Measurements from ENCODE around the gene CMTM6. TPM values are rescaled to one million over a fixed set of nuclear protein-coding genes. Genes with fewer than 3 reads are reported as not detected.

The CMTM6 gene
- total RNA-seq, 3 donors from 2014 or later, result 44.3 to 60.9 (median 47.9) TPM

- DNase-seq, result peak; percentile 57
- Mint-ChIP-seq H3K4me3 (no peak overlapping the region), H3K9me3 (no peaks in the 10 kb centered on the region), H3K36me3 (ENCODE audit: insufficient read depth) (no peaks in the 10 kb centered on the region), H3K4me1 (ENCODE audit: low read depth) (no peaks in the 10 kb centered on the region), H3K27me3 (ENCODE audit: low read depth) (no peaks in the 10 kb centered on the region)
- peak; percentile 72 to 86 for ATAC-seq
Observed at GRCh38 chr3:32510075-32510724, 7.5 kb upstream of the CMTM6 start.

DNA sequence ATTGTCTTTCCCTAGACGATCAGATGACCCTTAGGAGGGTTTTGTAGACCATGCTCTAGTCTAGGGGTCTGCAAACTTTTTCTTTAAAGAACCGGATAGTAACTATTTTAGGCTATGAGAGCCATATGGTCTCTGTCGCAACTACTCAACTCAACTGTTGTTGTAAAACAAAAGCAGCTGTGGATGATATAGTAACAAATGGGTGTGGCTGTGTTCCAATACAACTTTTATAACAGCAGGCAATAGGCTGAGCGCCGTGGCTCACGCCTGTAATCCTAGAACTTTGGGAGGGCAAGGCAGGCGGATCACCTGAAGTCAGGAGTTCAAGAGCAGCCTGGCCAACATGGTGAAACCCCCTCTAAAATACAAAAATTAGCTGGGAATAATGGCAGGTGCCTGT lies 6.1 kb upstream of the CMTM6 start:
- no peaks in the 10 kb centered on the region for H3K27me3 Mint-ChIP-seq (ENCODE audit: low read depth)
- H3K9me3 Mint-ChIP-seq, result no peaks in the 10 kb centered on the region
- no peak for ATAC-seq
- H3K4me3 Mint-ChIP-seq, result no peak overlapping the region
- no peaks in the 10 kb centered on the region for H3K4me1 Mint-ChIP-seq (ENCODE audit: low read depth)
- no peaks in the 10 kb centered on the region for H3K36me3 Mint-ChIP-seq (ENCODE audit: insufficient read depth)
- DNase-seq, result no peak

DNA sequence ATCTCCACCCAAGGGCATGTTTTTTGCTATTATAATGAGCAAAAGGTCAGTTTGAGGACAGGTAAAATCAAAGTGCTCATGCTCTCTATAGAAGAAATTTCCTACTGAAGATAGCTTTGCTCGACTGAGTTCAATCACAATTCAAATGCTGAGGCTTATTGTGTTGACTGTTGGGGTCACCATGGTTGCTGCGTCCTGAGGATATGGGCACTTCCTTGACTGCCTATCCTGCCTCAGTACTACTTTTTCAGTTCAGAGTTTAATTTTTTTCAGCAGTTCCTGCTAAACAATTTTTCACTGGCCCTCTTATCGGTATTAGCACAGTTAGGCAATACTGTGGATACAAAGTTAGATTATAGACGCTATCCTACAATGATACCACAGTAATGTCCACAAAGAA lies 3.8 kb upstream of the CMTM6 start:
- Mint-ChIP-seq H3K9me3 (no peaks in the 10 kb centered on the region), H3K4me3 (no peak overlapping the region)
- DNase-seq, result no peak

GRCh38 chr3:32502946-32503286 lies 264 bp upstream of the CMTM6 start:
- Mint-ChIP-seq H3K27me3 (ENCODE audit: low read depth) (no peaks in the 10 kb centered on the region), H3K36me3 (ENCODE audit: insufficient read depth) (peaks cover 2% of the 10 kb centered on the region), H3K4me3 (peak overlapping the region; percentile 99), H3K9me3 (no peaks in the 10 kb centered on the region), H3K4me1 (ENCODE audit: low read depth) (peaks cover 42% of the 10 kb centered on the region)
- peak; percentile 2 to 5 for ATAC-seq
- DNase-seq, result no peak

More for the DNA sequence above, 3.8 kb upstream of the CMTM6 start:
- H3K4me1 Mint-ChIP-seq (ENCODE audit: low read depth), result peaks cover 13% of the 10 kb centered on the region
- ATAC-seq, result no peak
- H3K36me3 Mint-ChIP-seq (ENCODE audit: insufficient read depth), result no peaks in the 10 kb centered on the region
- H3K27me3 Mint-ChIP-seq (ENCODE audit: low read depth), result no peaks in the 10 kb centered on the region

- H3K9me3 Mint-ChIP-seq, result no peaks in the 10 kb centered on the region
- H3K4me1 Mint-ChIP-seq (ENCODE audit: low read depth), result peaks cover 44% of the 10 kb centered on the region
- ATAC-seq (no peak), DNase-seq (no peak)
- H3K4me3 Mint-ChIP-seq, result peak overlapping the region; percentile 99
- H3K36me3 Mint-ChIP-seq (ENCODE audit: insufficient read depth), result peaks cover 3% of the 10 kb centered on the region
- no peaks in the 10 kb centered on the region for H3K27me3 Mint-ChIP-seq (ENCODE audit: low read depth)
Observed at GRCh38 chr3:32501783-32502117, 902 bp downstream of the CMTM6 start.

DNA sequence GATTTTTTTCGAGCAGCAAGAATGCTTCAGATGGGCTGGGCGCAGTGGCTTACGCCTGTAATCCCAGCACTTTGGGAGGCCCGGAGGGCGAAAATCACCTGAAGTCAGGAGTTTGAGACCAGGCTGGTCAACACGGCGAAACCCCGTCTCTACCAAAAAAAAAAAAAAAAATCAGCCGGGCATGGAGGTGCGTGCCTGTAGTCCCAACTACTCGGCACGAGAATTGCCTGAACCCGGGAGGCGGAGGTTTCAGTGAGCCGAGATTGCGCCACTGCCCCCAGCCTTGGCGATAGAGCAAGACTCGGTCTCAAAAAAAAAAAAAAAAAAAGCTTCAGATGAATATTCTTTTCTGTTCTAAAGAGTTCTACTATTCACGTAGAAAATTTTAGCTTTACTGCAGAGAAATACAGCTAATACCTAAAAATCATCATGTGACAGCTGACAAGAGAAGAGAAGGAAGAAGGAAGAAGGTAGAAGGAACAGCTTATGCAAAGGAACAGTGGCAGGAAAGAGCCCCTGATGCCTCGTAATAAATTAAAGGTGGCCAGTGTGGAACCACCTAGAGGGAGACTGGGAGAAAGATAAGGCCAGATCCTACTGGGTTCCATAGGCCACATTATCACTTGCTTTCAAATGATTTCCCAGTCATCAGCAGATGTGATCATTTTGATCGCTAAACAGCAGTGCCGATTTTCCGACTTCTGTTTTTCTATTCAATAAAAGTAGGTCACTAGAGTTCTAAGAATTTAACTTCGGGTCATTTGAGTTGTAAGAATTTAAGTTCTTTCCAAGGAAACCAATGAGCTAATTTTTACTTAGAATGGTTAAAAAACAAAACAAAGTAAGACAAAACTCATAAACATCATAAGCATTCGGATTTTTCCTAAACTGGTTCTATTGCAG lies 1.5 kb downstream of the CMTM6 start:
- peaks cover 50% of the 10 kb centered on the region for H3K4me1 Mint-ChIP-seq (ENCODE audit: low read depth)
- no peak for DNase-seq
- H3K9me3 Mint-ChIP-seq, result no peaks in the 10 kb centered on the region
- H3K4me3 Mint-ChIP-seq, result peak overlapping the region; percentile 99
- H3K36me3 Mint-ChIP-seq (ENCODE audit: insufficient read depth), result peaks cover 9% of the 10 kb centered on the region
- no peaks in the 10 kb centered on the region for H3K27me3 Mint-ChIP-seq (ENCODE audit: low read depth)
- no peak for ATAC-seq

DNA sequence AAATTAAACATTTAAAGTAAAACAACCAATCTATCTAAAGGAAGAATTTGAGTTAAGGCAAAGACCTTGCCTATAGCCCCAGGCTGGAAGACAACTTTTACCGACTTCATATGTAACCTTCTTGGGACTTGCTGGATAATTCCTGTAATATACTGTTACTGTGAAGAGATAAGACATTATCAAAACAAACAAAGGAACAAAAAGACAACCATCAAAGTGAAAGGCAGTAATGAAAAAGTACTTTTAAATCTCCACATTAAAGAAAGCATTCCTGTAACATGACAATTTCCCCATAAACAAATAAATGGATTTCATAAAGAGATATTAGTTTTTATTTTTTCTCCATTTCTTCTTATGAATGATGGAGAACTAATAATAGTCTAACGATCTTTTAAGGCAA lies 2.4 kb downstream of the CMTM6 start:
- H3K4me1 Mint-ChIP-seq (ENCODE audit: low read depth), result peaks cover 56% of the 10 kb centered on the region
- H3K27me3 Mint-ChIP-seq (ENCODE audit: low read depth), result no peaks in the 10 kb centered on the region
- H3K9me3 Mint-ChIP-seq, result no peaks in the 10 kb centered on the region
- H3K36me3 Mint-ChIP-seq (ENCODE audit: insufficient read depth), result peaks cover 11% of the 10 kb centered on the region
- DNase-seq, result no peak
- ATAC-seq, result no peak
- peak overlapping the region; percentile 99 for H3K4me3 Mint-ChIP-seq

DNA sequence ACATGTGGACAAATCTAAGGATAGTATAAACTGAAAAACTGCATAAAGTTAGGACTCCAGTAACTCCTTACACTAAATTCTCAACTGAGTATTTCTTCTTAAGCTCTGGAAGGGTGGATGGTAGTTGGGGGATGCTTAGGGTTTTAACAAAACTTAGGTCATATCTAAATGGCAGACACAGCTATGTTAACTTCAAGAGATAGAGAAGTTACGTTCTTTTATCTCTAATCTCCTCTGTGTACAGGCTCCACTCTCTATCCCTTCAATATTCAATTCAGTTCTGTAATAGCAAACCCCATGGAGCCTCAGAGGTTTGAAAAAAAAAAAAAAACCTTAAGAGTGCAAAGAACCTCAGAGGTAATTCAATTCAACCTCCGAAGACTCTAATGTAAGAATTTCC lies 3.1 kb downstream of the CMTM6 start:
- DNase-seq, result no peak
- ATAC-seq, result no peak
- no peaks in the 10 kb centered on the region for H3K9me3 Mint-ChIP-seq
- no peak overlapping the region for H3K4me3 Mint-ChIP-seq
- peaks cover 11% of the 10 kb centered on the region for H3K36me3 Mint-ChIP-seq (ENCODE audit: insufficient read depth)
- peaks cover 60% of the 10 kb centered on the region for H3K4me1 Mint-ChIP-seq (ENCODE audit: low read depth)
- no peaks in the 10 kb centered on the region for H3K27me3 Mint-ChIP-seq (ENCODE audit: low read depth)

DNA sequence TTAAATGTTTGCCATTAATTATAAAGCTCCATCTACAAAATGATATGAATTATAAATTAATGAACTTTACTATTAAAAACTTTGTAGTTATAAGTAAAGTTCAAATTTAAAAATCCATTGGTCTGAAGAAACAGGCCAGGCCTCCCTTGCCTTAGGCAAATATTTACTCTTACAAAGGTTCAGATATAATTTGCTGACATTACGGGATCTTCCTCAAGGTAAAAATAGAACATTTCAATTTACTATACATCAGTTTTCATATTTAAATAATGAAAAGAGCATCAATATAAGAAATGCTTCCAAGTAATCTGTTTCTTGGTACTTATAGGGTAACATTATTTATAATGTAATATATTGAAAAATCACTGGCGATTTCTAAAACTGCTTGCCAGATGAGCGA lies 3.7 kb downstream of the CMTM6 start:
- ATAC-seq, result no peak
- Mint-ChIP-seq H3K36me3 (ENCODE audit: insufficient read depth) (peaks cover 11% of the 10 kb centered on the region), H3K4me1 (ENCODE audit: low read depth) (peaks cover 60% of the 10 kb centered on the region), H3K27me3 (ENCODE audit: low read depth) (no peaks in the 10 kb centered on the region), H3K9me3 (no peaks in the 10 kb centered on the region), H3K4me3 (no peak overlapping the region)
- DNase-seq, result no peak

GRCh38 chr3:32498252-32498651 lies 4.4 kb downstream of the CMTM6 start:
- no peaks in the 10 kb centered on the region for H3K9me3 Mint-ChIP-seq
- H3K4me3 Mint-ChIP-seq, result no peak overlapping the region
- DNase-seq, result no peak
- H3K27me3 Mint-ChIP-seq (ENCODE audit: low read depth), result no peaks in the 10 kb centered on the region
- peaks cover 59% of the 10 kb centered on the region for H3K4me1 Mint-ChIP-seq (ENCODE audit: low read depth)
- H3K36me3 Mint-ChIP-seq (ENCODE audit: insufficient read depth), result peaks cover 11% of the 10 kb centered on the region
- no peak for ATAC-seq

DNA sequence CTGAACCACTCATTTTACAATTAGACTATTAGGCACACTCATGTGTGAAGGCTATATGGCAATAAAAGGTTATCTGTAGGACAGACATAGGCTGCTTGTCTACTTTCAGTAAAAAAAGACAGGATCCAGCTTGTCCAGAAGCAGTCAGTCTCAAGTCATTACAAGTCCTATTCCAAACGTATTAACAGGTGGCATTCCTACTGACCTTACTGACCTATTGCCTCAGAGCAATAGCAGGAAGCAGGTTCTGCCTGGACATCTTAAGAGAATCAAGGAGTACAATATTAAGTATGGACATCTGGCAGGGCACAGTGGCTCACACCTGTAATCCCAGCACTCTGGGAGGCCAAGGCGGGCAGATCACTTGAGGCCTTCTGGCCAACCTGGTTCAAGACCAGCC lies 7.0 kb downstream of the CMTM6 start:
- Mint-ChIP-seq H3K36me3 (ENCODE audit: insufficient read depth) (peaks cover 15% of the 10 kb centered on the region), H3K4me1 (ENCODE audit: low read depth) (peaks cover 39% of the 10 kb centered on the region), H3K9me3 (no peaks in the 10 kb centered on the region), H3K4me3 (no peak overlapping the region), H3K27me3 (ENCODE audit: low read depth) (no peaks in the 10 kb centered on the region)
- ATAC-seq (peak in 1 of 2 donors; percentile 9), DNase-seq (no peak)

GRCh38 chr3:32495085-32495484 lies 7.6 kb downstream of the CMTM6 start:
- Mint-ChIP-seq H3K4me3 (no peak overlapping the region), H3K9me3 (no peaks in the 10 kb centered on the region), H3K27me3 (ENCODE audit: low read depth) (no peaks in the 10 kb centered on the region), H3K36me3 (ENCODE audit: insufficient read depth) (peaks cover 15% of the 10 kb centered on the region), H3K4me1 (ENCODE audit: low read depth) (peaks cover 33% of the 10 kb centered on the region)
- ATAC-seq (no peak), DNase-seq (no peak)

DNA sequence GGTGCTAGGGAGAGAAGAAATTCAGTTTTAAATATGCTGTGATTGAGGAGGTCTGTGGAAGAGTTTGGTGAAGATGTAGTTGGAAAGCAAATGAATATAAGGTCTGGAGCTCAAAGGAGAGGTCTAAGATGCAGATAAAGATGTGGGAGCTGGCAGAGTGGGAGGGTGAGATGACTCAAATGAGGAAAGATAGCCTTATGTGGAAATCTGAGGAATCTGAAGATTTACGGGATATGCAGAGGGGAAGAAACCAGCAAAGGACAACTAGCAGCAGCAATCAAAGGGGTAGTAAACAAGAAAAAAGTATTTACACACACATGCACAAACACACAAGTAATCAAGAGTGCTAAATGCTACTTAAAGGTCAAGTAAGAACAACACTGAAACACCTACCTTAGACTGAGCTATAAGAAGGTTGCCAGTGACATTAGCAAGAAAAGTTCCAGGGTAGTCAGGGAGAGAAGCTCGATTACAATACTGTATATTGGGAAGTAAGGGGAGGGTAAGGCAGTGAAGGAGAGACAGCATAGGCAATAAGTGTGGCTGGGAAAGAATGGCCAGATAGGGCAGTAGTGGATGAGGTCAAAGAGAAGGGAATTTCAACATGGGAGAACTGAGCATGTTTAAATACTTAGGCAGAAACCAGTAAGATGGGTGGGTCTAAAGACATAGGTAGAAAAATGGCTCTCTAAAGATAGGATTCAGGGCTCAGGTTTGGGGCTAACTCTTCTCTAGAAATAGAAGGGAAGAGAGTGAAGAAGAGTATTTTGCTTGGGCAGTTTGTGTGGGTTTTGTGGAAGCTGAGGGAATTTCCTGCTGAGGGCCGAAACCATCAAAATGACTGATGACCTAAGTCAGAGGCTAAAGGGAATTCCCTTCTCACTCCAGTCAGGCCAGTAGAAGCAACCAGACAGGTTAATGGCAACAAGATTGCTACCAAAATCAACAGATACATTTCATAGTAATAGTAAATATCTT lies 8.9 kb downstream of the CMTM6 start:
- H3K27me3 Mint-ChIP-seq (ENCODE audit: low read depth), result no peaks in the 10 kb centered on the region

DNA sequence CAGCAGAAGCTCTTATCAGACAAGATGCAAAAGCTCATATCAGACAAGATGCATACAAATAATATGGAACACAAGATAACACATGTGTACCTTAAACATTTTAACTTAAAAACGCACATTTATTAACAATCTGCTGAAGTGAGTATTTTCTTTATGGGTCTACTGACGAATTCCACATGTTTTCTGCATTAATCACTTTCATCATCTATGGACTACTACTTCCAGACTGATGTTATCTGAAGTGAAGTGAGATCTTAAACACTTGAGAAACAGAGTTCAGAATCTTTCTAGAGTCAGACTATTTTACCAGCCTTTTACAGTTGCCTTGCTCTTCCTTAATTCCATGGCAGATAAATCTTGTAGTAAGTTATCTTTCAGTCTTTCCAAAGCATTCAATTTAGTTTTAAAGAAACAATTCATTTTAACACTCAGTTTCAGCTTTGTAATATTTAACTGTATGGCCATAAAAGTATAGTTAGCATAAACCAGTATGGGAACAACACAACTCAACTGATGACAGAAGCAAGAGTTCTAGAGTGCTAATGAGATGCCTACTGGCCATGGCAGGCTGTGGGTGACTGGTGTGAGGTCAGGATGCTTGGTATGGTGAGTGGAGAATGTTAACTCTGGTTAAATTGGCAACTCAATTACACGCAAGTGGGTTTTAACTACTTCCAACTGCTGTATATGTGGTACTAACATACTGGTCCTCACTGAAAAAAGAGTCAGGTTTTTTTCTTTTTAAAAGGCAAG lies 9.8 kb downstream of the CMTM6 start:
- no peak for DNase-seq
- H3K9me3 Mint-ChIP-seq, result no peaks in the 10 kb centered on the region
- no peaks in the 10 kb centered on the region for H3K27me3 Mint-ChIP-seq (ENCODE audit: low read depth)
- H3K4me1 Mint-ChIP-seq (ENCODE audit: low read depth), result peaks cover 18% of the 10 kb centered on the region
- H3K36me3 Mint-ChIP-seq (ENCODE audit: insufficient read depth), result peaks cover 21% of the 10 kb centered on the region
- no peak overlapping the region for H3K4me3 Mint-ChIP-seq
- ATAC-seq, result no peak

More for the DNA sequence above, 8.9 kb downstream of the CMTM6 start:
- Mint-ChIP-seq H3K36me3 (ENCODE audit: insufficient read depth) (peaks cover 14% of the 10 kb centered on the region), H3K9me3 (no peaks in the 10 kb centered on the region), H3K4me1 (ENCODE audit: low read depth) (peaks cover 26% of the 10 kb centered on the region), H3K4me3 (no peak overlapping the region)
- DNase-seq, result no peak
- ATAC-seq, result peak; percentile 14 to 50

Measured in activated T-cell treated with anti-CD3 and anti-CD28 coated beads, Interleukin-2, amount 50 U/mL, for 4 hours (primary cell).